KOPT-K1 (cell line): ENCODE measurements around the gene AUTS2.

Experiments
- H3K27ac ChIP-seq: fragments of 200-600 bp; sonication (generic); 2 replicates; pipeline ENCODE4 v1.5.1; 2016; ENCODE audit warnings: antibody characterized with exemption, mild to moderate bottlenecking, low read depth, low read length; ENCODE audit not compliant: poor library complexity, severe bottlenecking
- H3K36me3 ChIP-seq: fragments of 200-600 bp; sonication (generic); 2 replicates; pipeline ENCODE4 v1.5.1; 2017; ENCODE audit warnings: antibody characterized with exemption, mild to moderate bottlenecking, low read length, moderate library complexity; ENCODE audit not compliant: insufficient read depth
- H3K9me3 ChIP-seq: fragments of 200-600 bp; sonication (generic); 2 replicates; pipeline ENCODE4 v1.5.1; 2017; ENCODE audit warnings: antibody characterized with exemption, low read length, mild to moderate bottlenecking; ENCODE audit not compliant: insufficient read depth, poor library complexity, severe bottlenecking

Gene AUTS2

GRCh38 chr7:69676247-69676646, 78.0 kb downstream of the AUTS2 start:
- Histone ChIP-seq H3K36me3 (no peaks in the 10 kb centered on the region), H3K27ac (no peak overlapping the region), H3K9me3 (no peaks in the 10 kb centered on the region)

GRCh38 chr7:69677054-69677852, 79.0 kb downstream of the AUTS2 start:
- Histone ChIP-seq H3K36me3 (no peaks in the 10 kb centered on the region), H3K27ac (no peak overlapping the region), H3K9me3 (no peaks in the 10 kb centered on the region)

GRCh38 chr7:69677881-69678493, 79.7 kb downstream of the AUTS2 start:
- Histone ChIP-seq H3K9me3 (no peaks in the 10 kb centered on the region), H3K36me3 (no peaks in the 10 kb centered on the region), H3K27ac (no peak overlapping the region)

GRCh38 chr7:69678494-69679187, 80.4 kb downstream of the AUTS2 start:
- no peaks in the 10 kb centered on the region for H3K9me3 ChIP-seq
- H3K27ac ChIP-seq: no peak overlapping the region
- no peaks in the 10 kb centered on the region for H3K36me3 ChIP-seq

- H3K9me3 ChIP-seq: no peaks in the 10 kb centered on the region
- no peaks in the 10 kb centered on the region for H3K36me3 ChIP-seq
- no peak overlapping the region for H3K27ac ChIP-seq
Observed at GRCh38 chr7:69681181-69681580, 82.9 kb downstream of the AUTS2 start.

- Histone ChIP-seq H3K36me3 (no peaks in the 10 kb centered on the region), H3K27ac (no peak overlapping the region), H3K9me3 (no peaks in the 10 kb centered on the region)
Observed at GRCh38 chr7:69682518-69682917, 84.2 kb downstream of the AUTS2 start.

- H3K9me3 ChIP-seq: no peaks in the 10 kb centered on the region
- no peaks in the 10 kb centered on the region for H3K36me3 ChIP-seq
- H3K27ac ChIP-seq: no peak overlapping the region
Observed at GRCh38 chr7:69683002-69683401, 84.7 kb downstream of the AUTS2 start.

- no peaks in the 10 kb centered on the region for H3K36me3 ChIP-seq
- H3K9me3 ChIP-seq: no peaks in the 10 kb centered on the region
- H3K27ac ChIP-seq: no peak overlapping the region
Observed at GRCh38 chr7:69684369-69685292, 86.4 kb downstream of the AUTS2 start.

- Histone ChIP-seq H3K27ac (no peak overlapping the region), H3K9me3 (peaks cover 2% of the 10 kb centered on the region), H3K36me3 (no peaks in the 10 kb centered on the region)
Observed at GRCh38 chr7:69685293-69685631, 87.0 kb downstream of the AUTS2 start.

- Histone ChIP-seq H3K27ac (no peak overlapping the region), H3K36me3 (no peaks in the 10 kb centered on the region), H3K9me3 (peaks cover 13% of the 10 kb centered on the region)
Observed at GRCh38 chr7:69686366-69686765, 88.1 kb downstream of the AUTS2 start.

GRCh38 chr7:69687739-69688433, 89.6 kb downstream of the AUTS2 start:
- no peak overlapping the region for H3K27ac ChIP-seq
- no peaks in the 10 kb centered on the region for H3K36me3 ChIP-seq

GRCh38 chr7:69690329-69690728, 92.1 kb downstream of the AUTS2 start:
- no peak overlapping the region for H3K27ac ChIP-seq

More at GRCh38 chr7:69687739-69688433, 89.6 kb downstream of the AUTS2 start:
- peaks cover 14% of the 10 kb centered on the region for H3K9me3 ChIP-seq

GRCh38 chr7:69691327-69691726, 93.1 kb downstream of the AUTS2 start:
- Histone ChIP-seq H3K36me3 (no peaks in the 10 kb centered on the region), H3K27ac (no peak overlapping the region), H3K9me3 (peaks cover 14% of the 10 kb centered on the region)

More at GRCh38 chr7:69690329-69690728, 92.1 kb downstream of the AUTS2 start:
- H3K36me3 ChIP-seq: no peaks in the 10 kb centered on the region
- H3K9me3 ChIP-seq: peaks cover 14% of the 10 kb centered on the region

GRCh38 chr7:69691734-69692133, 93.5 kb downstream of the AUTS2 start:
- H3K36me3 ChIP-seq: no peaks in the 10 kb centered on the region
- peaks cover 14% of the 10 kb centered on the region for H3K9me3 ChIP-seq
- no peak overlapping the region for H3K27ac ChIP-seq
